Peyer's patch (tissue), 4 donors: Measurements from ENCODE around the gene SSR4.

Experiments used
- CTCF ChIP-seq, 6 experiments: fragments of 450-650 bp in 4 of 6; fragments of 200-600 bp in 2 of 6; sonication (generic) in 1 of 6; IDR thresholded peaks; one replicate each; pipeline ENCODE4 v1.5.1; 2017 to 2019; ENCODE audit warnings: antibody characterized with exemption in 6 of 6, mild to moderate bottlenecking in 3 of 6, moderate library complexity in 1 of 6
- POLR2A ChIP-seq, 2 donors: fragments of 450-650 bp; IDR thresholded peaks; one replicate each; pipeline ENCODE4 v1.5.1; 2017; ENCODE audit warnings: antibody characterized with exemption in 2 of 2, mild to moderate bottlenecking in 2 of 2, moderate library complexity in 2 of 2

- TF ChIP-seq CTCF (IDR thresholded peaks at IDR 0.05) (no peak), POLR2A (IDR thresholded peaks at IDR 0.05) (no peak)
Measured at GRCh38 chrX:153800177-153800722, 5.8 kb downstream of the SSR4 start.
